ENCODE data around the gene IPPK.
"Not testable (repeated sequence)": the region's sequence is repeated elsewhere in the genome, so short reads cannot be mapped to it uniquely, and the experiment has no call there.

Gene IPPK

GRCh38 chr9:92612816-92613215 is 57.1 kb downstream of the IPPK start:
- no peak for DNase-seq

GRCh38 chr9:92612292-92612691 is 57.6 kb downstream of the IPPK start:
- DNase-seq = no peak

GRCh38 chr9:92611621-92612285 is 58.2 kb downstream of the IPPK start:
- no peak for DNase-seq

- no peak for DNase-seq
Observed at GRCh38 chr9:92610470-92611420, 59.2 kb downstream of the IPPK start.

GRCh38 chr9:92608909-92609445 is 61.0 kb downstream of the IPPK start:
- peak; percentile 46 for DNase-seq

GRCh38 chr9:92608241-92608908 is 61.6 kb downstream of the IPPK start:
- DNase-seq = no peak

GRCh38 chr9:92607773-92608172 is 62.2 kb downstream of the IPPK start:
- DNase-seq = peak; percentile 90

GRCh38 chr9:92607088-92607487 is 62.8 kb downstream of the IPPK start:
- DNase-seq = peak; percentile 1

GRCh38 chr9:92605224-92605623 is 64.7 kb downstream of the IPPK start:
- no peak for DNase-seq

- no peak for DNase-seq
Observed at GRCh38 chr9:92603990-92604389, 65.9 kb downstream of the IPPK start.

- DNase-seq = no peak
Observed at GRCh38 chr9:92603100-92603499, 66.8 kb downstream of the IPPK start.

- DNase-seq = no peak
Observed at GRCh38 chr9:92602413-92602812, 67.5 kb downstream of the IPPK start.

- DNase-seq = no peak
Observed at GRCh38 chr9:92601451-92601850, 68.5 kb downstream of the IPPK start.

- no peak for DNase-seq
Observed at GRCh38 chr9:92600462-92601261, 69.3 kb downstream of the IPPK start.

GRCh38 chr9:92599938-92600461 is 69.9 kb downstream of the IPPK start:
- DNase-seq = no peak

- DNase-seq = no peak
Observed at GRCh38 chr9:92598382-92598781, 71.5 kb downstream of the IPPK start.

GRCh38 chr9:92595930-92596329 is 74.0 kb downstream of the IPPK start:
- no peak for DNase-seq

GRCh38 chr9:92595075-92595474 is 74.9 kb downstream of the IPPK start:
- not testable (repeated sequence) for DNase-seq

GRCh38 chr9:92592946-92593861 is 76.7 kb downstream of the IPPK start:
- no peak for DNase-seq

GRCh38 chr9:92592537-92592936 is 77.4 kb downstream of the IPPK start:
- DNase-seq = no peak

GRCh38 chr9:92590377-92590776 is 79.6 kb downstream of the IPPK start:
- no peak for DNase-seq
